Activated T-helper 1 cell treated with anti-CD3 and anti-CD28 coated beads, Interleukin-12 subunit alpha, Interleukin-12 subunit beta, Interleukin-2, Interleukin-4 antibody, amounts not matched to agents 30 ng/mL and 10 ng/mL and 1 ng/mL, durations not matched to agents 14 hours and 24 hours and 36 hours (primary cell): ENCODE results near the gene PLET1. TPM values are rescaled to one million over a fixed set of nuclear protein-coding genes. Genes with fewer than 3 reads are reported as not detected.

ENCODE experiments used
- DNase-seq: peaks from one replicate; pipeline ENCODE4 v3.0.0; 2021; ENCODE audit warnings: low spot score
- H3K27ac Mint-ChIP-seq: one replicate; pipeline ENCODE4 v1.8.0; 2021; ENCODE audit warnings: mild to moderate bottlenecking, mixed read lengths
- H3K27me3 Mint-ChIP-seq: one replicate; pipeline ENCODE4 v1.8.0; 2022; ENCODE audit warnings: mild to moderate bottlenecking, moderate library complexity, mixed read lengths; ENCODE audit not compliant: insufficient read depth
- H3K36me3 Mint-ChIP-seq: one replicate; pipeline ENCODE4 v1.8.0; 2021; ENCODE audit warnings: low read depth, mixed read lengths
- H3K4me1 Mint-ChIP-seq: one replicate; pipeline ENCODE4 v1.8.0; 2021; ENCODE audit warnings: low read depth, mixed read lengths
- H3K4me3 Mint-ChIP-seq: one replicate; pipeline ENCODE4 v1.8.0; 2021; ENCODE audit warnings: mild to moderate bottlenecking, moderate library complexity, mixed read lengths
- H3K9me3 Mint-ChIP-seq: one replicate; pipeline ENCODE4 v1.8.0; 2021; ENCODE audit warnings: mixed read lengths
- intact Hi-C: fragments of 100-400 bp; cut with micrococcal nuclease; formaldehyde crosslinking; loops from one replicate; pipeline ENCODE4 v1.15.1; 2024
- total RNA-seq: library from RNA; stranded (reverse); gene quantifications from 2 replicates; pipeline ENCODE4 v1.2.3, GENCODE V29; 2022

Gene PLET1
- total RNA-seq, 1 donor from 2014 or later = not detected

- H3K27ac Mint-ChIP-seq = no peak overlapping the region
- H3K4me3 Mint-ChIP-seq = no peak overlapping the region
- peaks cover 4% of the 10 kb centered on the region for H3K36me3 Mint-ChIP-seq
- intact Hi-C loops = loop anchor here (5.0 kb wide), 2 partner anchors 358 to 502 kb away; partner anchors contain the start of gene DIXDC1
- DNase-seq = no peak
- peaks cover 6% of the 10 kb centered on the region for H3K27me3 Mint-ChIP-seq
- no peaks in the 10 kb centered on the region for H3K9me3 Mint-ChIP-seq
- peaks cover 43% of the 10 kb centered on the region for H3K4me1 Mint-ChIP-seq
These were observed 34.2 kb upstream of the PLET1 start for GRCh38 chr11:112294688-112295340.

GRCh38 chr11:112293614-112294013, 33.0 kb upstream of the PLET1 start:
- H3K27me3 Mint-ChIP-seq = peaks cover 6% of the 10 kb centered on the region
- H3K9me3 Mint-ChIP-seq = no peaks in the 10 kb centered on the region
- H3K36me3 Mint-ChIP-seq = peaks cover 4% of the 10 kb centered on the region
- no peak for DNase-seq
- intact Hi-C loops = loop anchor here (5.0 kb wide), 1 partner anchor 504 kb away; no protein-coding TSS in a partner anchor
- peaks cover 48% of the 10 kb centered on the region for H3K4me1 Mint-ChIP-seq
- no peak overlapping the region for H3K27ac Mint-ChIP-seq
- no peak overlapping the region for H3K4me3 Mint-ChIP-seq

GRCh38 chr11:112292785-112293407, 32.2 kb upstream of the PLET1 start:
- no peak for DNase-seq
- intact Hi-C loops = loop anchor here (5.0 kb wide), 1 partner anchor 504 kb away; no protein-coding TSS in a partner anchor
- Mint-ChIP-seq H3K36me3 (peaks cover 4% of the 10 kb centered on the region), H3K4me1 (peaks cover 45% of the 10 kb centered on the region), H3K4me3 (no peak overlapping the region), H3K27ac (no peak overlapping the region), H3K9me3 (no peaks in the 10 kb centered on the region), H3K27me3 (peaks cover 6% of the 10 kb centered on the region)

- H3K36me3 Mint-ChIP-seq = peaks cover 4% of the 10 kb centered on the region
- H3K4me3 Mint-ChIP-seq = no peak overlapping the region
- intact Hi-C loops = loop anchor here (5.0 kb wide), 1 partner anchor 505 kb away; no protein-coding TSS in a partner anchor
- H3K27ac Mint-ChIP-seq = no peak overlapping the region
- no peaks in the 10 kb centered on the region for H3K9me3 Mint-ChIP-seq
- DNase-seq = no peak
- peaks cover 6% of the 10 kb centered on the region for H3K27me3 Mint-ChIP-seq
- peaks cover 38% of the 10 kb centered on the region for H3K4me1 Mint-ChIP-seq
These were observed 31.5 kb upstream of the PLET1 start for GRCh38 chr11:112292188-112292587.

GRCh38 chr11:112291191-112291590, 30.5 kb upstream of the PLET1 start:
- DNase-seq = no peak
- Mint-ChIP-seq H3K27me3 (peaks cover 6% of the 10 kb centered on the region), H3K4me1 (peaks cover 28% of the 10 kb centered on the region), H3K4me3 (no peak overlapping the region), H3K27ac (no peak overlapping the region), H3K9me3 (no peaks in the 10 kb centered on the region), H3K36me3 (peaks cover 4% of the 10 kb centered on the region)
- intact Hi-C loops = loop anchor here (2.0 to 5.0 kb wide), 2 partner anchors 64 to 506 kb away; partner anchors contain the start of gene PTS

- Mint-ChIP-seq H3K4me1 (peaks cover 23% of the 10 kb centered on the region), H3K27ac (no peak overlapping the region), H3K27me3 (peaks cover 6% of the 10 kb centered on the region), H3K36me3 (peaks cover 4% of the 10 kb centered on the region), H3K9me3 (no peaks in the 10 kb centered on the region), H3K4me3 (peak overlapping the region; percentile 58)
- DNase-seq = no peak
- intact Hi-C loops = loop anchor here (1.0 to 5.0 kb wide), 5 partner anchors 64 to 999 kb away; partner anchors contain the start of gene PTS
These were observed 29.8 kb upstream of the PLET1 start for GRCh38 chr11:112290493-112290850.

GRCh38 chr11:112289588-112290492, 29.2 kb upstream of the PLET1 start:
- peak overlapping the region; percentile 78 for H3K4me3 Mint-ChIP-seq
- DNase-seq = peak; percentile 81
- intact Hi-C loops = loop anchor here (1.0 to 10.0 kb wide), 6 partner anchors 63 to 999 kb away; partner anchors contain the start of genes ALG9, CFAP68, FDXACB1 and PTS
- H3K9me3 Mint-ChIP-seq = no peaks in the 10 kb centered on the region
- H3K36me3 Mint-ChIP-seq = peaks cover 4% of the 10 kb centered on the region
- no peak overlapping the region for H3K27ac Mint-ChIP-seq
- H3K27me3 Mint-ChIP-seq = peaks cover 6% of the 10 kb centered on the region
- peaks cover 23% of the 10 kb centered on the region for H3K4me1 Mint-ChIP-seq

GRCh38 chr11:112288021-112288420, 27.4 kb upstream of the PLET1 start:
- no peak for DNase-seq
- intact Hi-C loops = loop anchor here (10.0 kb wide), 1 partner anchor 413 kb away; the partner anchor contains the start of genes ALG9, CFAP68 and FDXACB1
- Mint-ChIP-seq H3K9me3 (no peaks in the 10 kb centered on the region), H3K4me1 (peaks cover 23% of the 10 kb centered on the region), H3K36me3 (peaks cover 4% of the 10 kb centered on the region), H3K27ac (no peak overlapping the region), H3K27me3 (peaks cover 4% of the 10 kb centered on the region), H3K4me3 (no peak overlapping the region)

- Mint-ChIP-seq H3K27me3 (peaks cover 3% of the 10 kb centered on the region), H3K36me3 (no peaks in the 10 kb centered on the region), H3K9me3 (no peaks in the 10 kb centered on the region), H3K27ac (no peak overlapping the region), H3K4me1 (peaks cover 28% of the 10 kb centered on the region), H3K4me3 (no peak overlapping the region)
- DNase-seq = no peak
- intact Hi-C loops = loop anchor here (10.0 kb wide), 1 partner anchor 411 kb away; the partner anchor contains the start of genes ALG9, CFAP68 and FDXACB1
These were observed 25.2 kb upstream of the PLET1 start for GRCh38 chr11:112285841-112286311.

GRCh38 chr11:112281726-112282125, 21.1 kb upstream of the PLET1 start:
- Mint-ChIP-seq H3K4me3 (no peak overlapping the region), H3K27me3 (peaks cover 4% of the 10 kb centered on the region), H3K4me1 (peaks cover 30% of the 10 kb centered on the region), H3K27ac (no peak overlapping the region), H3K36me3 (no peaks in the 10 kb centered on the region), H3K9me3 (no peaks in the 10 kb centered on the region)
- intact Hi-C loops = loop anchor here (2.0 to 10.0 kb wide), 4 partner anchors 195 to 407 kb away; partner anchors contain the start of genes ALG9, CFAP68, DLAT and FDXACB1
- DNase-seq = no peak

GRCh38 chr11:112280268-112281126, 19.8 kb upstream of the PLET1 start:
- H3K4me3 Mint-ChIP-seq = peak overlapping the region; percentile 85
- H3K27me3 Mint-ChIP-seq = peaks cover 4% of the 10 kb centered on the region
- H3K36me3 Mint-ChIP-seq = no peaks in the 10 kb centered on the region
- intact Hi-C loops = loop anchor here (1.0 to 10.0 kb wide), 7 partner anchors 54 to 406 kb away; partner anchors contain the start of genes ALG9, CFAP68, DLAT and FDXACB1
- peaks cover 39% of the 10 kb centered on the region for H3K4me1 Mint-ChIP-seq
- H3K27ac Mint-ChIP-seq = peak overlapping the region; percentile 77
- DNase-seq = peak; percentile 64
- no peaks in the 10 kb centered on the region for H3K9me3 Mint-ChIP-seq
